ENCODE measurements around the gene FNDC3B. TPM values are rescaled to one million over a fixed set of nuclear protein-coding genes. Genes with fewer than 3 reads are reported as not detected.

FNDC3B gene
- total RNA-seq, 2 donors from 2014 or later, result 9.2 to 17.1 TPM

GRCh38 chr3:172330413-172330812 lies 291.0 kb downstream of the FNDC3B start:
- no peaks in the 10 kb centered on the region for H3K36me3 Mint-ChIP-seq
- H3K27ac Mint-ChIP-seq, result no peak overlapping the region
- ATAC-seq (no peak), DNase-seq (ENCODE audit: low spot score in 2 of 2) (no peak)
- H3K9me3 Mint-ChIP-seq, result no peaks in the 10 kb centered on the region

GRCh38 chr3:172332256-172333041 lies 293.1 kb downstream of the FNDC3B start:
- DNase-seq (ENCODE audit: low spot score in 2 of 2), result peak in 1 of 2 donors; percentile 57

GRCh38 chr3:172333042-172333377 lies 293.6 kb downstream of the FNDC3B start:
- DNase-seq (ENCODE audit: low spot score in 2 of 2) (no peak), ATAC-seq (peak in 1 of 2 donors; percentile 81)
- no peaks in the 10 kb centered on the region for H3K36me3 Mint-ChIP-seq
- no peak overlapping the region for H3K27ac Mint-ChIP-seq
- no peaks in the 10 kb centered on the region for H3K9me3 Mint-ChIP-seq

More at GRCh38 chr3:172332256-172333041, 293.1 kb downstream of the FNDC3B start:
- Mint-ChIP-seq H3K9me3 (no peaks in the 10 kb centered on the region), H3K27ac (peak overlapping the region in 1 of 2 donors; percentile 69), H3K36me3 (no peaks in the 10 kb centered on the region)
- peak; percentile 82 to 85 for ATAC-seq

GRCh38 chr3:172333692-172334457 lies 294.5 kb downstream of the FNDC3B start:
- Mint-ChIP-seq H3K27ac (no peak overlapping the region), H3K9me3 (no peaks in the 10 kb centered on the region), H3K36me3 (no peaks in the 10 kb centered on the region)
- ATAC-seq (no peak), DNase-seq (ENCODE audit: low spot score in 2 of 2) (no peak)

- no peaks in the 10 kb centered on the region for H3K36me3 Mint-ChIP-seq
- DNase-seq (ENCODE audit: low spot score in 2 of 2) (no peak), ATAC-seq (no peak)
- no peaks in the 10 kb centered on the region for H3K9me3 Mint-ChIP-seq
- H3K27ac Mint-ChIP-seq, result no peak overlapping the region
These were observed 295.4 kb downstream of the FNDC3B start for GRCh38 chr3:172334671-172335207.

GRCh38 chr3:172339892-172340291 lies 300.5 kb downstream of the FNDC3B start:
- no peaks in the 10 kb centered on the region for H3K9me3 Mint-ChIP-seq
- ATAC-seq, result no peak
- H3K27ac Mint-ChIP-seq, result no peak overlapping the region
- DNase-seq (ENCODE audit: low spot score in 2 of 2), result no peak
- peaks cover 0 to 8% of the 10 kb centered on the region in 2 donors for H3K36me3 Mint-ChIP-seq

- ATAC-seq (no peak), DNase-seq (ENCODE audit: low spot score in 2 of 2) (no peak)
- Mint-ChIP-seq H3K27ac (no peak overlapping the region), H3K36me3 (peaks cover 0 to 8% of the 10 kb centered on the region in 2 donors), H3K9me3 (no peaks in the 10 kb centered on the region)
These were observed 301.2 kb downstream of the FNDC3B start for GRCh38 chr3:172340583-172340982.

- peak in 1 of 2 donors; percentile 31 for DNase-seq (ENCODE audit: low spot score in 2 of 2)
- Mint-ChIP-seq H3K27ac (no peak overlapping the region), H3K9me3 (no peaks in the 10 kb centered on the region), H3K36me3 (peaks cover 0 to 8% of the 10 kb centered on the region in 2 donors)
- peak; percentile 66 to 74 for ATAC-seq
These were observed 302.2 kb downstream of the FNDC3B start for GRCh38 chr3:172341482-172342059.

GRCh38 chr3:172342097-172342659 lies 302.8 kb downstream of the FNDC3B start:
- H3K27ac Mint-ChIP-seq, result no peak overlapping the region
- peaks cover 0 to 8% of the 10 kb centered on the region in 2 donors for H3K36me3 Mint-ChIP-seq
- no peaks in the 10 kb centered on the region for H3K9me3 Mint-ChIP-seq

GRCh38 chr3:172343117-172343516 lies 303.7 kb downstream of the FNDC3B start:
- peaks cover 0 to 8% of the 10 kb centered on the region in 2 donors for H3K36me3 Mint-ChIP-seq
- H3K9me3 Mint-ChIP-seq, result no peaks in the 10 kb centered on the region
- DNase-seq (ENCODE audit: low spot score in 2 of 2) (no peak), ATAC-seq (no peak)
- H3K27ac Mint-ChIP-seq, result no peak overlapping the region

More at GRCh38 chr3:172342097-172342659, 302.8 kb downstream of the FNDC3B start:
- ATAC-seq, result no peak
- no peak for DNase-seq (ENCODE audit: low spot score in 2 of 2)

GRCh38 chr3:172343979-172344378 lies 304.6 kb downstream of the FNDC3B start:
- no peak for DNase-seq (ENCODE audit: low spot score in 2 of 2)
- Mint-ChIP-seq H3K27ac (no peak overlapping the region), H3K9me3 (no peaks in the 10 kb centered on the region), H3K36me3 (peaks cover 0 to 8% of the 10 kb centered on the region in 2 donors)
- ATAC-seq, result no peak

- Mint-ChIP-seq H3K9me3 (no peaks in the 10 kb centered on the region), H3K27ac (no peak overlapping the region), H3K36me3 (peaks cover 0 to 11% of the 10 kb centered on the region in 2 donors)
- ATAC-seq (no peak), DNase-seq (ENCODE audit: low spot score in 2 of 2) (no peak)
These were observed 306.8 kb downstream of the FNDC3B start for GRCh38 chr3:172346161-172346560.

- H3K9me3 Mint-ChIP-seq, result no peaks in the 10 kb centered on the region
- ATAC-seq (no peak), DNase-seq (ENCODE audit: low spot score in 2 of 2) (no peak)
- peaks cover 0 to 13% of the 10 kb centered on the region in 2 donors for H3K36me3 Mint-ChIP-seq
- H3K27ac Mint-ChIP-seq, result no peak overlapping the region
These were observed 308.7 kb downstream of the FNDC3B start for GRCh38 chr3:172347895-172348679.

- Mint-ChIP-seq H3K9me3 (no peaks in the 10 kb centered on the region), H3K27ac (no peak overlapping the region), H3K36me3 (peaks cover 0 to 12% of the 10 kb centered on the region in 2 donors)
- no peak for ATAC-seq
- no peak for DNase-seq (ENCODE audit: low spot score in 2 of 2)
These were observed 312.6 kb downstream of the FNDC3B start for GRCh38 chr3:172351895-172352466.

GRCh38 chr3:172352786-172353185 lies 313.4 kb downstream of the FNDC3B start:
- ATAC-seq (no peak), DNase-seq (ENCODE audit: low spot score in 2 of 2) (no peak)
- Mint-ChIP-seq H3K9me3 (no peaks in the 10 kb centered on the region), H3K27ac (no peak overlapping the region), H3K36me3 (peaks cover 0 to 12% of the 10 kb centered on the region in 2 donors)

All from activated naive CD4-positive, alpha-beta T cell treated with anti-CD3 and anti-CD28 coated beads, Interleukin-2, amount 50 U/mL, for 72 hours (primary cell).